A549 treated with Hydrocortisone at 1 μM for 4 hours (cell line): ENCODE results near the gene MAP3K1. TPM values are rescaled to one million over a fixed set of nuclear protein-coding genes. Genes with fewer than 3 reads are reported as not detected.

ENCODE experiments used
- total RNA-seq: library from RNA; stranded (reverse); fragments of 200-300 nt; extraction: Qiagen RNA extraction; gene quantifications from 5 replicates; pipeline ENCODE4 v1.2.3, GENCODE V29; 2022

Gene MAP3K1
- 1.3 to 2.1 TPM (median 1.5 TPM) in 5 replicates for total RNA-seq

DNA sequence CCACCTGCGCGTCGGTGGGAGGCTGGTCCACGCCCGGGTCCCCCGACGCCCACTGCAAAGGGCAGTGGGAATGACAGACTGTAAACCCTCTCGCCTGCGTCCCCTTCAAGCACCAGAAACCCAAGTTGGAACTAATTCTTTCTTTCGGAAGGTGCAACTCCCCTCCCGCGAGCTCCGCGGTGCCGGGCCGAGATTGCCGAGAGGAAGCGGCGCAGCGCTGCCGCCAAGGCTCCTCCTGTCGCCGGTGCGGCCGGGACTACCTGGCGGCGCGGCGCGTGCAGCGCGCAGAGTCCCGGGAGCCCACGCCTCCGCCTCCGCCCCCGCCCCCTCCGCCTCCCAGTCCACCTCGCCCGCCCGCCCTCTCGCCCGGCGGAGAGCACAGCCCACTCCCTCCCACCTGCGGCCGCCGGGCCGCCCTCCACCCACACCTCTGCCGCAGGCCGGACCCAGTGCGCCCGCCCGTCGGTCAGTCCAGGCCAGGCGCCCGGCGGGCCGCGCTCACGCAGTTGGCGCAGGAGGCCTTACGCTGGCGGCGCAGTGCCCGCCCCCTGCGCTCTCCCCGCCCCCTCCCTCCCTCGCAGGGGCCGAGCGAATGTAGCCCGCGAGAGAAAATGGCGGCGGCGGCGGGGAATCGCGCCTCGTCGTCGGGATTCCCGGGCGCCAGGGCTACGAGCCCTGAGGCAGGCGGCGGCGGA lies at the start of gene MAP3K1:
Gene MAP3K1 (plus strand): TSS at position 587 of the 695 bp plus-strand sequence. CDS start 25 bp downstream, at position 612.

DNA sequence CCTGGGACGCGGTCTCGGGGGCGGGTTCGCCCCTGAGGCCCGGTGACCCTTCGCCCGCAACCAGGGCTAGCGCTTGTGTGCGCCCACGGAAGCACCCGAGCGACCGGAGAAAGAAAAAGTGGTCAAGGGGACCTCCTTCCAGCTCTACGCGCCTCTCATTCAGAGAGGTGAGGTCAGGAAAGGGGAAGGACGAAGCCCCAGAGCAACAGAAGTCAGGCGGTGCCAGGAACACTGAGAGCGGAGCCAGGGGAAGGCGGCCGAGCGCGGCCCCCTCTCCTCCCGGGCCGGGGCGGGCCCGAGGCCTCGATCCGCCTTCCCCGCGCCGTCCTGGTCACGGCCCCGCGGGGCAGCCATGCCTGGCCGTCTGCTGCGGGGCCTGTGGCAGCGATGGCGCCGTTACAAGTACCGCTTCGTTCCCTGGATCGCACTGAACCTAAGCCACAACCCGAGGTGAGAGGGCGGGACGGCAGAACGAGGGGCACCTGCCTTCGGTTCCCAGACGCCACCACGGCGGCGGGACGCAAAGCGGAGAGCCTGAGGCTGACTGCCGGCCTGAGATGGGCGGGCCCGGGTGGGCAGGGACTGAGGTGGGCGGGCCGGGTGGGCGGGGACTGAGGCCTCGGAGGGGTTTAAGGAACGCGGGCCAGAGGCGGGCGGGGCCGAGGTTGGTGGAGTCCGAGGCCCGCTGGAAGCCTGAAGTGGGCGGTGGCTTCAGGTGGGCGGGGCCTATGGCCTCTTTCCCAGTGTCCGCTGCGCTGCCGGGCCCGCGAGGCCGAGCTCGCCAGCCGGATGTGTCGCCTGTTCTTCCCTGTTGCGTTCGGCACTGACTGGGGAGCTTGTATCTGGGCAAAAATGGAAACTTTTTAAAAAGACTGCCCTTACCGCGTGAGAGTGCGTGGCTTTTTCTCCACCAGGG lies 94.2 kb downstream of the MAP3K1 start, which contains the start of gene SETD9:
Gene SETD9 (plus strand): TSS at position 303 of the 916 bp plus-strand sequence. CDS start 50 bp downstream, at position 353.

Other genes starting within 250 kb of the MAP3K1 start
- gene SETD9, start 94.0 kb downstream of the MAP3K1 start, total RNA-seq, result 4.8 to 6.5 TPM (median 5.5 TPM) in 5 replicates
- gene MIER3, start 136.6 kb downstream of the MAP3K1 start, total RNA-seq, result 6.0 to 13.8 TPM (median 11.2 TPM) in 5 replicates